T-helper 17 cell (primary cell): ENCODE data around the gene UCK1. TPM values are rescaled to one million over a fixed set of nuclear protein-coding genes. Genes with fewer than 3 reads are reported as not detected.
"Not testable (repeated sequence)": the region's sequence is repeated elsewhere in the genome, so short reads cannot be mapped to it uniquely, and the experiment has no call there.

Source experiments
- ATAC-seq: fragments of 150-1000 bp; cut with Tn5 transposase; 2 replicates; pipeline ENCODE4 v1.10.0; 2021; ENCODE audit warnings: mild to moderate bottlenecking, moderate library complexity
- DNase-seq, 3 donors: peaks; one replicate each; pipeline versions ENCODE4 v3.0.0 to v3.0.0-alpha.2; 2020 to 2021
- H3K9me3 ChIP-seq: one replicate; pipeline ENCODE4 v1.7.0; 2013; ENCODE audit warnings: low read length, mild to moderate bottlenecking; ENCODE audit not compliant: control insufficient read depth, poor library complexity, severe bottlenecking
- H3K27ac Mint-ChIP-seq: one replicate; pipeline ENCODE4 v1.8.0; 2022; ENCODE audit warnings: mild to moderate bottlenecking, moderate library complexity, mixed read lengths
- H3K27me3 Mint-ChIP-seq: one replicate; pipeline ENCODE4 v1.8.0; 2022; ENCODE audit warnings: mixed read lengths
- H3K36me3 Mint-ChIP-seq: one replicate; pipeline ENCODE4 v1.8.0; 2022; ENCODE audit warnings: low read depth, mixed read lengths
- H3K4me1 Mint-ChIP-seq: one replicate; pipeline ENCODE4 v1.8.0; 2022; ENCODE audit warnings: mild to moderate bottlenecking, mixed read lengths
- H3K4me3 Mint-ChIP-seq: one replicate; pipeline ENCODE4 v1.8.0; 2022; ENCODE audit warnings: mild to moderate bottlenecking, moderate library complexity, mixed read lengths
- total RNA-seq, 4 donors: library from RNA in 2 of 4; stranded (reverse) in 2 of 4; gene quantifications; one replicate each; pipeline ENCODE4 v1.2.3 and lab custom pipeline; 2022 to 2026

UCK1 gene
- total RNA-seq, 2 donors from 2014 or later: 16.6 to 21.4 TPM

GRCh38 chr9:131523451-131524435 is 7.3 kb downstream of the UCK1 start:
- H3K36me3 Mint-ChIP-seq: peaks cover 3% of the 10 kb centered on the region
- H3K27ac Mint-ChIP-seq: peak overlapping the region; percentile 47

GRCh38 chr9:131523086-131523388 is 8.0 kb downstream of the UCK1 start:
- no peaks in the 10 kb centered on the region for H3K9me3 ChIP-seq
- ATAC-seq: no peak
- no peak overlapping the region for H3K27ac Mint-ChIP-seq
- peaks cover 3% of the 10 kb centered on the region for H3K36me3 Mint-ChIP-seq
- DNase-seq: no peak
- no peaks in the 10 kb centered on the region for H3K27me3 Mint-ChIP-seq
- H3K4me1 Mint-ChIP-seq: peaks cover 2% of the 10 kb centered on the region
- H3K4me3 Mint-ChIP-seq: no peak overlapping the region

More at GRCh38 chr9:131523451-131524435, 7.3 kb downstream of the UCK1 start:
- H3K9me3 ChIP-seq: no peaks in the 10 kb centered on the region
- ATAC-seq (no peak), DNase-seq (no peak)
- Mint-ChIP-seq H3K4me1 (peaks cover 2% of the 10 kb centered on the region), H3K27me3 (no peaks in the 10 kb centered on the region), H3K4me3 (no peak overlapping the region)

- H3K27me3 Mint-ChIP-seq: no peaks in the 10 kb centered on the region
- ATAC-seq: no peak
- DNase-seq: no peak
- H3K36me3 Mint-ChIP-seq: peaks cover 3% of the 10 kb centered on the region
- H3K9me3 ChIP-seq: no peaks in the 10 kb centered on the region
- peaks cover 2% of the 10 kb centered on the region for H3K4me1 Mint-ChIP-seq
- H3K4me3 Mint-ChIP-seq: no peak overlapping the region
- H3K27ac Mint-ChIP-seq: no peak overlapping the region
Observed at GRCh38 chr9:131522257-131523085, 8.6 kb downstream of the UCK1 start.

DNA sequence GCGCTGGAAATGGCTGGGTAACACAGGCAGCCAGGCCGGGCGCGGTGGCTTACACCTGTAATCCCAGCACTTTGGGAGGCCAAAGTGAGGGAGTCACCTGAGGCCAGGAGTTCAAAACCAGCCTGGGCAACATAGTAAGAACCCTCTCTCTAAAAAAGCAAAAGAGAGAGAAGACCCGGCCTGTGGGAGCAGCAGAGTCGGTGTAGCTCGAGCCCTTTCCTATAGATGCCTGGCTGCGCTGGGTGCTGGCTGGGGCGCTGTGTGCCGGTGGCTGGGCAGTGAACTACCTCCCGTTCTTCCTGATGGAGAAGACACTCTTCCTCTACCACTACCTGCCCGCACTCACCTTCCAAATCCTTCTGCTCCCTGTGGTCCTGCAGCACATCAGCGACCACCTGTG is 9.2 kb downstream of the UCK1 start:
- Mint-ChIP-seq H3K4me3 (no peak overlapping the region), H3K27ac (no peak overlapping the region), H3K36me3 (peaks cover 3% of the 10 kb centered on the region), H3K4me1 (peaks cover 2% of the 10 kb centered on the region), H3K27me3 (no peaks in the 10 kb centered on the region)
- ATAC-seq (no peak), DNase-seq (no peak)
- H3K9me3 ChIP-seq: no peaks in the 10 kb centered on the region

DNA sequence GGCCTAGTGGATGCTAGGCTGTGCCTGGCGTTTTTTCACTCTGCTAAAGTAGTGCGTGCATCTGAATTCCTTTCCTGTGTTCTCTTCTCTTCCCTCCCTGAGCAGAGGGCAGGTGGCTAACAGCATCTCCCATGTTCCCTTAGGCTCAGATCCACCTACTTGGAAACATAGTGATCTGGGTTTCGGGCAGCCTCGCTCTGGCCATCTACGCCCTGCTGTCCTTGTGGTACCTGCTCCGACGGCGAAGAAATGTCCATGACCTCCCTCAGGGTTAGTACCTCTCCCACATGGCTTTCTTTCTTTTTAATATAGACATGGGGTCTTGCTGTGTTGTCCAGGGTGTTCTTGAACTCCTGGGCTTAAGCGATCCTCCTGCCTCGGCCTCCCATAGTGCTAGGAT is 9.9 kb downstream of the UCK1 start:
- no peaks in the 10 kb centered on the region for H3K9me3 ChIP-seq
- peaks cover 3% of the 10 kb centered on the region for H3K36me3 Mint-ChIP-seq
- no peaks in the 10 kb centered on the region for H3K27me3 Mint-ChIP-seq
- H3K27ac Mint-ChIP-seq: no peak overlapping the region
- ATAC-seq (no peak), DNase-seq (no peak)
- no peak overlapping the region for H3K4me3 Mint-ChIP-seq
- peaks cover 2% of the 10 kb centered on the region for H3K4me1 Mint-ChIP-seq

DNA sequence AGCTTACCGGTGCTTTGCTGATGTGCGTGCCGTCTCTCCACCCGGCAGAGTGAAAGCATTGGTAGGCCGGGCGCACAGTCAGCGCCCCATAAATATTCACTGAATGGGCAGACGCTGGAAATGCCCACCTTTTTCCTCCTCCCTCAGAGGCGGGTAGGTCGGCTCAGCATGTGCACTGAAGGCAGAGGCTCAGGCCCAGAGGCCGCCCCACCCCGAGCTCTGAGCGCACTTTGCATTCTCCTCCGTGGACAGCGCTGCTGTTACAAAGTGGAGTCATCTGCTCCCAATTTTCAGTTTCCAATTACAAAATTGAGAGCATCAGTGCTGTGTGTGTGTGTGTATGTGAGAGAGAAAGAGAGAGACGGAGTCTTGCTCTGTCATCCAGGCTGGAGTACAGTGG is 10.6 kb downstream of the UCK1 start:
- Mint-ChIP-seq H3K4me1 (peaks cover 2% of the 10 kb centered on the region), H3K27ac (peak overlapping the region; percentile 21), H3K36me3 (peaks cover 3% of the 10 kb centered on the region), H3K27me3 (no peaks in the 10 kb centered on the region), H3K4me3 (no peak overlapping the region)
- ATAC-seq (no peak), DNase-seq (no peak)
- no peaks in the 10 kb centered on the region for H3K9me3 ChIP-seq

DNA sequence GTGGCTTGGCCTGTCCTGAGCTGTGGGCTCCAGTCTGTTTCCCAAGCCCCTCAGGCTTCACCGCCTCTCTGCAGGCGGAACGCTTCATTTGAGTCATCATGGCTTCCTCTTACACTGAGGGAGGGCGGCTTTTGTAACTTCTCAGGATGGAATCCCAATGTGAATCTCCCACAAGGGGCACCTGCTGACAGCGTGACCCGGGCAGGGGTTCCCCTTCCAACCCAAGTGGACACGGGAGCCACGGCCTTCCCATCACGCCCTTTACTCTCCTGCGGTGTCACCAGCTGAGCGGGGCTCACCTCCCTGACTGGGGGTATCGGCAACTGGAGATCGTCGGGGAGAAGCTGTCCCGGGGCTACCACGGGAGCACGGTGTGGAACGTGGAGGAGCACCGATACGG is 12.5 kb downstream of the UCK1 start:
- no peaks in the 10 kb centered on the region for H3K27me3 Mint-ChIP-seq
- H3K36me3 Mint-ChIP-seq: peaks cover 3% of the 10 kb centered on the region
- no peak overlapping the region for H3K27ac Mint-ChIP-seq
- peaks cover 2% of the 10 kb centered on the region for H3K4me1 Mint-ChIP-seq
- ATAC-seq (no peak), DNase-seq (no peak)
- H3K4me3 Mint-ChIP-seq: no peak overlapping the region
- H3K9me3 ChIP-seq: no peaks in the 10 kb centered on the region

DNA sequence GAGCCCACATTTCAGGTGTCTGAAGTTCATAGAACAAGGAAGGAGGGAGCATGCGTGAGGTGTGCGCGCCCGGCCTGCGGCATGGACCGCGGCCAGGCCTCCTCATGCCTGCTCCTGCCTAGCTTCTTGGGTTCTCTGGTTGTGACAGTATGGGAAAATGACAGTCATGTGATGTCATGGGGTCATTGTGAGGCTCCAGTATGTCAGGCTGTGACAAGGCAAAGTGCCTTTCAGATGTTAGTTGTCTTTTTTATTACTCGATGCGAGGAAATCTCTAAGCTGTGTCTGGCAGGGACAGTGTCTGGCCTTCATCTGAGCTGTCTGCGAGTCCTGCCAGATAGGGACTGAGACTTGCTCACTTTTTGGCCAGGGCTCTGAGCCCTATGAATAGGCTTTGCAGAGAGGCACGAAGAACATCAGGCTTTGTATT is 13.3 kb downstream of the UCK1 start:
- no peaks in the 10 kb centered on the region for H3K9me3 ChIP-seq
- Mint-ChIP-seq H3K4me3 (no peak overlapping the region), H3K27me3 (no peaks in the 10 kb centered on the region), H3K4me1 (peaks cover 2% of the 10 kb centered on the region), H3K27ac (no peak overlapping the region), H3K36me3 (peaks cover 3% of the 10 kb centered on the region)
- DNase-seq (no peak), ATAC-seq (no peak)

- H3K9me3 ChIP-seq: no peaks in the 10 kb centered on the region
- Mint-ChIP-seq H3K4me1 (peaks cover 2% of the 10 kb centered on the region), H3K36me3 (no peaks in the 10 kb centered on the region), H3K27ac (no peak overlapping the region), H3K27me3 (no peaks in the 10 kb centered on the region), H3K4me3 (no peak overlapping the region)
- ATAC-seq (no peak), DNase-seq (no peak)
Observed at GRCh38 chr9:131516930-131517329, 14.1 kb downstream of the UCK1 start.

DNA sequence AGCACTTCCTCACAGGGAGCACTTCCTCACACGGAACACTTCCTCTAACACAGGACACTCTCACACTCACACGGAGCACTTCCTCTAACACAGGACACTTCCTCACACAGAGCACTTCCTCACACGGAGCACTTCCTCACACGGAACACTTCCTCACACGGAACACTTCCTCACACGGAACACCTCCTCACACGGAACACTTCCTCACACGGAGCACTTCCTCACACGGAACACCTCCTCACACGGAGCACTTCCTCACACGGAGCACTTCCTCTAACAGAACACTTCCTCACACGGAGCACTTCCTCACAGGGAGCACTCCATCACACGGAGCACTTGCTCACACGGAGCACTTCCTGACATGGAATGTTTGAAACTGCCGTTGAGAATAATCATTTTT is 15.0 kb downstream of the UCK1 start:
- Mint-ChIP-seq H3K36me3 (no peaks in the 10 kb centered on the region), H3K27me3 (no peaks in the 10 kb centered on the region), H3K27ac (no peak overlapping the region), H3K4me1 (no peaks in the 10 kb centered on the region), H3K4me3 (no peak overlapping the region)
- ATAC-seq (no peak), DNase-seq (no peak)
- H3K9me3 ChIP-seq: no peaks in the 10 kb centered on the region

DNA sequence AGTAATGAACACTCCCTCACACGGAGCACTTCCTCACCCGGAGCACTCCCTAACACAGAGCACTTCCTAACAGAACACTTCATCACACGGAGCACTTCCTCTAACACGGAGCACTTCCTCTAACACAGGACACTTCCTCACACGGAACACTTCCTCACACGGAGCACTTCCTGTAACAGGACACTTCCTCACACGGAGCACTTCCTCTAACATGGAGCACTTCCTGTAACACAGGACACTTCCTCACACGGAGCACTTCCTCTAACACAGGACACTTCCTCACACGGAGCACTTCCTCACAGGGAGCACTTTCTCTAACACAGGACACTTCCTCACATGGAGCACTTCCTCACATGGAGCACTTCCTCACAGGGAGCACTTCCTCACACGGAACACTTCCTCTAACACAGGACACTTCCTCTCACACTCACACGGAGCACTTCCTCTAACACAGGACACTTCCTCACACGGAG is 15.5 kb downstream of the UCK1 start:
- not testable (repeated sequence) for H3K27ac Mint-ChIP-seq, H3K4me3 Mint-ChIP-seq, ATAC-seq, H3K27me3 Mint-ChIP-seq, DNase-seq, H3K4me1 Mint-ChIP-seq, H3K36me3 Mint-ChIP-seq, H3K9me3 ChIP-seq

GRCh38 chr9:131513177-131513576 is 17.9 kb downstream of the UCK1 start:
- H3K9me3 ChIP-seq: no peaks in the 10 kb centered on the region
- DNase-seq (no peak), ATAC-seq (no peak)
- Mint-ChIP-seq H3K4me1 (no peaks in the 10 kb centered on the region), H3K36me3 (no peaks in the 10 kb centered on the region), H3K27me3 (no peaks in the 10 kb centered on the region), H3K27ac (no peak overlapping the region), H3K4me3 (no peak overlapping the region)

- peak overlapping the region; percentile 66 for H3K27ac Mint-ChIP-seq
- no peaks in the 10 kb centered on the region for H3K27me3 Mint-ChIP-seq
- H3K4me1 Mint-ChIP-seq: no peaks in the 10 kb centered on the region
- no peaks in the 10 kb centered on the region for H3K9me3 ChIP-seq
- no peak overlapping the region for H3K4me3 Mint-ChIP-seq
- no peak for DNase-seq
- ATAC-seq: no peak
- no peaks in the 10 kb centered on the region for H3K36me3 Mint-ChIP-seq
Observed at GRCh38 chr9:131511880-131512279, 19.2 kb downstream of the UCK1 start.
